ENCODE measurements around the gene CCDC7. TPM values are rescaled to one million over a fixed set of nuclear protein-coding genes. Genes with fewer than 3 reads are reported as not detected.

The CCDC7 gene
- total RNA-seq, 4 donors from 2014 or later = 17.9 to 42.2 (median 27.3) TPM

- no peak for TF ChIP-seq CTCF (IDR thresholded peaks at IDR 0.05)
- no peak for DNase-seq (ENCODE audit: low spot score)
These were observed 26.3 kb upstream of the CCDC7 start for GRCh38 chr10:32419615-32420014.

GRCh38 chr10:32426186-32426585, 19.8 kb upstream of the CCDC7 start:
- TF ChIP-seq CTCF (IDR thresholded peaks at IDR 0.05) = no peak
- ATAC-seq (ENCODE audit: low FRiP score) (no peak), DNase-seq (ENCODE audit: low spot score) (no peak)

More at GRCh38 chr10:32419615-32420014, 26.3 kb upstream of the CCDC7 start:
- no peak for ATAC-seq (ENCODE audit: low FRiP score)

- TF ChIP-seq CTCF (IDR thresholded peaks at IDR 0.05) = no peak
- ATAC-seq (ENCODE audit: low FRiP score) (no peak), DNase-seq (ENCODE audit: low spot score) (no peak)
These were observed 12.4 kb upstream of the CCDC7 start for GRCh38 chr10:32433542-32433941.

- TF ChIP-seq CTCF (IDR thresholded peaks at IDR 0.05) = no peak
- DNase-seq (ENCODE audit: low spot score) = no peak
- ATAC-seq (ENCODE audit: low FRiP score) = no peak
These were observed 9.7 kb upstream of the CCDC7 start for GRCh38 chr10:32436215-32436614.

GRCh38 chr10:32437334-32437733, 8.6 kb upstream of the CCDC7 start:
- no peak for ATAC-seq (ENCODE audit: low FRiP score)
- no peak for TF ChIP-seq CTCF (IDR thresholded peaks at IDR 0.05)
- DNase-seq (ENCODE audit: low spot score) = no peak

- DNase-seq (ENCODE audit: low spot score) (no peak), ATAC-seq (ENCODE audit: low FRiP score) (no peak)
- TF ChIP-seq CTCF (IDR thresholded peaks at IDR 0.05) = no peak
These were observed 904 bp upstream of the CCDC7 start for GRCh38 chr10:32445036-32445435.

GRCh38 chr10:32446536-32447406, 831 bp downstream of the CCDC7 start:
- TF ChIP-seq CTCF (IDR thresholded peaks at IDR 0.05) = no peak
- DNase-seq (ENCODE audit: low spot score) (no peak), ATAC-seq (ENCODE audit: low FRiP score) (no peak)
